ENCODE measurements around the gene SRP19. TPM values are rescaled to one million over a fixed set of nuclear protein-coding genes. Genes with fewer than 3 reads are reported as not detected.

SRP19 gene
- total RNA-seq, 2 donors from 2014 or later, result 65.4 to 65.7 TPM

GRCh38 chr5:112918679-112919078 is 57.6 kb downstream of the SRP19 start:
- no peak for DNase-seq
- Histone ChIP-seq H3K27me3 (ENCODE audit: control insufficient read depth, insufficient read depth, low read length, poor library complexity, severe bottlenecking) (peaks cover 14% of the 10 kb centered on the region), H3K9ac (ENCODE audit: extremely low read depth, low read length, poor library complexity, severe bottlenecking) (no peak overlapping the region), H3K9me3 (ENCODE audit: control insufficient read depth, low read length) (no peaks in the 10 kb centered on the region), H3K4me3 (ENCODE audit: low read length) (no peak overlapping the region), H3K4me1 (ENCODE audit: control insufficient read depth, insufficient read depth, low read length) (peaks cover 6% of the 10 kb centered on the region), H3K27ac (ENCODE audit: low read depth, low read length) (no peak overlapping the region), H3K36me3 (ENCODE audit: control insufficient read depth, insufficient read depth, low read length) (peaks cover 42% of the 10 kb centered on the region)
- 80 to 89% methylated on average over 1 of the region's 1 CpG for WGBS, 2 experiments (ENCODE audit: insufficient coverage in 1 of 2, insufficient read length in 1 of 2)
- Mint-ChIP-seq H3K27me3 (ENCODE audit: insufficient read depth) (peaks cover 14% of the 10 kb centered on the region), H3K36me3 (ENCODE audit: low read depth) (peaks cover 41% of the 10 kb centered on the region), H3K4me3 (no peak overlapping the region), H3K27ac (no peak overlapping the region), H3K9me3 (no peaks in the 10 kb centered on the region), H3K4me1 (peaks cover 21% of the 10 kb centered on the region)
- TF ChIP-seq CTCF (conservative IDR thresholded peaks at IDR 0.05), result no peak

Other genes with a start within 250 kb of the SRP19 start
- gene APC, start 123.4 kb upstream of the SRP19 start, total RNA-seq, result 10 to 100 TPM; 66.3 to 87.6 TPM
- 10 to 100 TPM; 42.1 to 42.3 TPM for gene REEP5, start 60.9 kb downstream of the SRP19 start, total RNA-seq
- 100 to 1,000 TPM; 152 to 154 TPM for gene DCP2, start 115.5 kb downstream of the SRP19 start, total RNA-seq